Measurements from ENCODE around the gene CD48.

Gene CD48

DNA sequence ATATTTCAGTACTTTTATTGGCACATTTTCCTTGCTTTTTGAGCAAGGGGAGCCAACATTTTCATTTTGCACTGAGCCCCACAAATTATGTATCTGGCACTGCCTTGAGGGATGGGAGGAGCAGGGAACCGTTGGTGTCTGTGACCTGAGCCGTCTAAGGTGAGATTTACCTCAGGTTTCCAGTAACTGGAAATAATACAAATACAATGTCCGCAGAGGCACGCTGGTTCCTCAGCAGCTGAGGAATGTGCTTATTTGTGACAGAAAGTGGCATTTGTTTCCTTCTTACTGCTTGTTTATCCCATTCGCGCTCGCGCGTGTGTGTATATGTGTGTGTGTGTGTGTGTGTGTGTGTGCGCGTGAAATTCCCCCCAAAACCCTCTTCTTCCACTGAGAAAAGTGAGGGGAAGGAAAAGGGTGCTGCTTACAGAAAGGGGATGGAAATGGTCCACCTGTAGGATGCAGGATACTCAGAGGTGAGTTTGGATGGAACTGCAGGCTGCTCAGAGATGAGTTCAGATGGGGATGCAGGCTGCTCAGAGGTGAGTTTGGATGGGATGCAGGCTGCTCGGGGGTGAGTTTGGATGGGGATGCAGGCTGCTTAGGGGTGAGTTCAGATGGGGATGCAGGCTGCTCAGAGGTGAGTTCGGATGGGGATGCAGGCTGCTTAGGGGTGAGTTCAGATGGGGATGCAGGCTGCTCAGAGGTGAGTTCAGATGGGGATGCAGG is 34.6 kb downstream of the CD48 start:
- no peak for DNase-seq (ENCODE audit: low read depth)

DNA sequence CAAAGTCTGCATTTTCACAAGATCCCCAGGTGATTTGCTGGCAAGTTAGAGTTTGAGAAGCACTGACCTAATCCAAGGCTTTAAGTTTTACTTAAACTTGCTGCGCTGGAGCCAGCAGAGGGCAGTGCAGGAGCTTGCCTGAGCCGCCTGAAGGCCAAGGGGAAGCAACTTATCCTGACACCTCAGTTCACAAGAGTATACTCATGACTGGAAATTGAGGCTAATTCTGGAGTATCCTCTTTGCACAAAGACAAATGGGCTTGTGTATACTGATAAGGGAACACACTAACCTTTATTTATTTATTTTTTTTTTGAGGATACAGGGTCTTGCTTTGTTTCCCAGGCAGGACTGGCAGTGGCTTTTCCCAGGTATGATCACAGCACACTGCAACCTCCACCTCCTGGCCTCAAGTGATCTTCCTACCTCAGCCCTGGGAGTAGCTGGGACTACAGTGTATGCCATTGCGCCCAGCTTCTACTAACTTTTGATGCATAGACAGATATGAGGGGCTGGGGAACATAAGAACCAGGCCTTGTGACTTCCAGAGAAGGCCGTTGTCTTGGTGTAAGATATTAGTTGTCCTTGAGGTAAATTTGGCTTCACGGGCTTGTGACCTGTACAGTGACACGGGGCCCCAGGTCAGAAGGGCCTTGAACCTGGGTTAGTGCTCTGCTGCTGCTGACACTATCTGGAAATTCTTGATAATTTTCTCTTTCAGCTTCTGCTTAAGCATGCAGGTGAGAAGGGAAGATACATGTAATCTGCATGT is 35.8 kb downstream of the CD48 start:
- peak; percentile 47 for DNase-seq (ENCODE audit: low read depth)

DNA sequence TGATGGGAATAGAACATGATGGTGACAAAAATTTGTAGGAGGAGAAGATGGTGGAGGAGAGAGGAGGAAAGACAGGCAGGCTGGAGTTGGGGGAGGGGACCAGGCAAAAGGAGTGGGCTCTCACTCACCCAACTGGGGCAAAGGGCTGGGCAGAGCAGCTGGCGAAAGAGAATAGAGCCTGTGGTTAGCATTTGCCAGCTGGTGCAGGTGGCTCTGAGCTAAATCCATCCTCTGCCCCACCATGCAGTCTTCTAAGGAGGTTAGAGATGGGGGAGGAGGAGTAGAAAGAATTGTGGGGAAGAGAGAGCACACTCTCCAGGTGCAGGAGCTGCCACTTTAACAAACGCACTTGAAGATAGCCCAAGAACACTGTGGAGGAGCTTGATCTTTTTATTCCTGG is 37.2 kb downstream of the CD48 start:
- no peak for DNase-seq (ENCODE audit: low read depth)

DNA sequence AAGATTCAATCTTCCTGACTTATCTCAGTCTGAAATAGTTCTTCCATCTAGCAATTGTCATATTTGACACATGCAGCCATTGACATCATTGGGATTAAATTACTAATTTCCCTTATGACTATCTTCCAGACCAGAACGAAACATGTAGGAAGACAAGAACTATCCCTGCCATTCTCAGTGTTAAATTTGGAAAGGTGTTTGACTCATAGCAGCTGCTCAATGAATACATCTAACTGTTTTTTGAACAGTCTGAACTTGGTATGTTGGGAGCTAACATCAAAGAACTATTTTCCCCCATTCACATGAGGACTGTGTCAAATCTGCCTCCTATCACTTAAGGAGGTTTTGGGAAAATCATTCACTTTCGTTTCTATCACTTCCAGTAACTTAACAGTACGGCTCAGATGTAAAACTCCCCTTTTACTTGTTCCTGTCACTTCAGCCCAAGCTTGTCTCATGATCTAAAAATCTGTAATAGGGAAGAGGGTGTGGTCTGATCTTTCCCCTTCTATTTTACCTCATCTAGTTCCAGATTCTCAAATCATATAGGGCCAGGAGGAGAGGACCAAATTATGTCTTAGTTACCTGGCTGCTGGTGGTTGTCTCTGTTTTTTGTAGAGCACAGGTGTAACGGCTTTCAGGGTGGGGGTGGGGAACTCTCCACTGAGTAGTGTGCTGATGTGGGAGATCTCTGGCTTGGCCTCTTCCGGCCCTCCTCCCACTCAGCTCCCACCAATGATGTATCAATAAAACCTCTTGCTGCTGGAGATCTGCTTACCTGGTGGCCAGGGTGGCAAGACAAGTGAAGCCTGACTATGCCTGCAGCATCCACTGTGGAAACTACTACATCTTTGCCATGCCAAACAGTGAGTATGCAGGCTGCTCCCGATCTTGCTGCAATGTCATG is 38.6 kb downstream of the CD48 start:
- DNase-seq (ENCODE audit: low read depth) = no peak

DNA sequence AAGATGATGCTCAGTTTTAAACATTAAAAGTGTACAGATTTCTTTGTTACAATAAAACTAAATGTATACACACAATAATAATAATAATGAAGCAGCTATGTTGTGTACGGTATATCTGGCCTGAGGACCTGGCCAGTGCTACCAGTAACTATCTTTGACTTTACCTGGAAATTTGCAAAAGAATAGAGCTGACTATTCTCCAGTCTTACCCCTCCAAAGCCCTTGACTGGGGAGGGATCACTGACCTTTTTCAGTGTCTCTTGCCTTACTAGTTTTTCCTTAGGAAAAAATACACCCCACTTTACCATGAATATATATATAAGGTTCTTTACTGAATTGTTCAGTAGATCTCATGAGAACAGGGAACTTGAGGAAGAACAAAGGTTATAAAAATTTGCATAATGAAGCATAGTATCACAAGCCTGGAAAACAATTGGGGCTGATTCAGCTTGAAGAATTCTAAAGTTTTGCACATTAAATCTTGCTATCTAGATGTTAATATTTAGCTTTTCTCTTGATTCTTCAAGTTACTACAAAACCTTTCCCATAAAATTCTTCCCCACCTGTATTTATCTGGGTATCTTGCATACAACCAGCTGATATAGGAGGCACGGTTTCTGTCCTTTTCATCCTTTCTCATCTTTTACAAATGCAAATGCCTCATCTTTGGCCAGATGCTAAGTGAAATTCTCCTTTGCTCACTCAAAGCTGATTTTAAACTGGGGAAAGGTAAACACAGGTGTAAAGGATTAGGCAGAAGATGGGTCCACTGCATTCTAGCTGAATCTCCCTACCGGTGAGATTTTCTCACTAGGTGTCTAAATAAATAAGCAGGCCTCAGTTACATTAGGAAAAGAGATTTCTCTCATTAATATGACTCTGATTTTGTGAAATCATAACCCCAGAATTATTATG is 39.8 kb downstream of the CD48 start:
- DNase-seq (ENCODE audit: low read depth) = no peak

DNA sequence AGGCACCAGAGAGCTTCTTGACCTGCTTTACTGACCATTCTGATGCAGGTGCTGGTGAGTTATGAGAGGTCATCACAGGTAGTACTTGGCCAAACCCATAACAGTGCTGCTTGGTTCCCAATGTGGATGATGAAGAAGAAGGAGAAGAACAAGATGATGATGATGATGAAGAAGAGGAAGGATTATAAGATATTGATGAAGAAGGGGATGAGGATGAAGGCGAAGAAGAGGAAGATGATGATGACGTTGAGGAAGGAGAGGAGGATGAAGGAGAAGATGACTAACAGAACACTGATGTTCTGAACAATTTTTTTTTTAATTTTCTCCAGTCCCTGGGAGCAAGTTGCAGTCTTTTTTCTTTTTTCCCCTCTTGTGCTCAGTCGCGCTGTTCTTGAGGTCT is 40.9 kb downstream of the CD48 start:
- DNase-seq (ENCODE audit: low read depth) = no peak

DNA sequence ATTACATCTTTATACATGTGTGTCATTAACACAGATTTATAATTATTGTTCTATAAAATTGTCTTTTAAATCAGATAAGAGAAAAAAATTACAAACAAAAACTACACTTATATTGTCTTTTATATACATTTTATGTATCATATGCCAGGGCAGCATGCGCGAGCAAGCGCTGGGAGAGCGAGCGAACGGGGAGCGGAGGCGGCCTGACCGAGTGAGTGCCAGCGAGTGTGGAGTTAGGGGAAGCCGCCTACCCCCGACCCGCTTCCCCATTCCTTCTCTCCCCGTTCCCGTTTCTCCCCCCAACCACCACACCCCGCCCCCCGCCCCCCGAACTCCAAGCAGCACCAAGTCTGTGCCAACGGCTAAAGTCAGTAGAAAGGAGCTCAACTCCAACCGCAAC is 41.8 kb downstream of the CD48 start:
- DNase-seq (ENCODE audit: low read depth) = no peak

DNA sequence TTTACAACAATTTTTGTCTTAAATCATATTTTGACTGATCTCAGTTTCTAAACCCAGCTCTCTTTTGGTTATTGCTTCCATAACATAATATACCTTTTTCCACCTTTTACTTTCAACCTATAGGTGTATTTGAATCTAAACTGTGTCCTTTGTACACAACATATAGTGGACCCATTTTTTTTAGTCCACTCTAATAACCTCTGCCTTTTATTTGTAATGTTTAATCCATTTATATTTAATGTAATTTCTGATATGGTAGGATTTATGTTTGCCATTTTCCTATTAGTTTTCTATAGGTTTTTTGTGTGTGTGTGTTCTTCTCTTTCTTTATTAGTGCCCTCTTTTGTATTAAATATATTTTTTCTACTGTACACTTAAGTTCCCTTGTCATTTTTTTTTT is 42.3 kb downstream of the CD48 start:
- no peak for DNase-seq (ENCODE audit: low read depth)

DNA sequence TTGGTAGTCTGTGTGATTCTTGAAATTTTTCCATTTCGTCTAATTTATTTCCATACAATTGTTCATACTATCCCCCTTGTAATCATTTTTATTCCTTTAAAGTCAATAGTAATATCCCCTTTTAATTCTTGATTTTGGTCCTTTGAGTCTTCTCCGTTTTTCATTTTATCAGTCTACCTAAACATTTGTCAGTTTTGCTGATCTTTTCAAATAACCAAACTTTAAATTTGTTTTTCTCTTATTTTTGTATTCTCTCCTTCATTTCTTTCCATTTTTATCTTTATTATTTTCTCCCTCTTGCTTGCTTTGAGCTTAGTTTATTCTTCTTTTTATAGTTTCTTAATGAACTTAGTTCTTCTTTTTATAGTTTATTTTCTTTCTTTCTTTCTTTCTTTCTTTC is 43.7 kb downstream of the CD48 start:
- DNase-seq (ENCODE audit: low read depth) = no peak

DNA sequence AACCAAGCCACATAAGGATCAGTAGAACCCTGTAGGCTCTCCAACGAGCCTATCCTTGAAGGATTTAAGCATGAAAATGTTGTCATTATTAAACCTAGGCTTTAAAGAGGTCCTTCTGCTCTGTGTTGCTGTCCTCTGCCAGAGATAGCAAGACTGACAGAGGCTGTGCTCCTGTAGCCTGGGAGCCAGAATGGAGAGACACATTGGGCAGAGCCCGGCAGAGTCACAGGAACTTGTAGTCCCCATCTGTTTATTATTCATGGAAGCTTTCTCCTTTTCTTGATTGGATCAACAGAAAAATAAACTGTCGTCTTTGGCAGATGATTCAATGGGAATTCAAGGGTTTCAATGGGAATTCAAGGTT is 45.6 kb downstream of the CD48 start:
- DNase-seq (ENCODE audit: low read depth) = no peak

DNA sequence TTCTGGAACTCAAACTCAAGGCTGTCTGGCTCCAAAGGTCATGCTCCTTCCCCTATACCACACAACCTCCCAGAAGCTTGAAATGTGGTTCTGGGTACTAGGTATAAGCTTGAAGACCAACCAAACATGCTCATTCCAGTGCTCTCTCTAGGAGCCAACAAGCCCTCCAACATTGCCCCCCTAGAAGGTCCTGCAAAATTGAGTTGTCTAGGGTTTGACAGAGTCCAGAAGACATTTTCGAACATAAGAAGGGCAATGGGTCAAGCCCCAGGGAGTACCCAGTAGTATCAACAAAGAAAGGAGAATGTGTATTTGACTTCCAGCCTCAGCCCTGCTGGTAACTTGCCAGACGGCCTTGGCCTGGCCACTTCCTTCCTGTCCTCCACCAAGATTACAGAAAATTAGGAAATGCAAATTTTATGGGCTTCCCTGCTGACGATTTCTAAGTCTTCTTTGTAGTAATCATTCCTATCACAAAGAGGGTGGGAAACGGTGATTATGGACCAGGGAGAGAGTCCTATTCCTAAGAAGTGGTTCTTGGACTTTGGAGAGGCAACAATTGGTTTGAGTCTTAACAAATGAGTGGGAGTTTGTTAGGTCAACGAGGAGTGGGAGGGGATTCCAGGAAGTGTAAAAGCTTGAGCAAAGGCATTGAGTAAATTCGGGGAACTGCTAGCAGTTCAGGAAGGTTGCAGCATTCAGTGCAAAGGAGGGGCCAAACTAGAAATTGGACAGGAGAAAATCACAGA is 46.1 kb downstream of the CD48 start:
- no peak for DNase-seq (ENCODE audit: low read depth)

DNA sequence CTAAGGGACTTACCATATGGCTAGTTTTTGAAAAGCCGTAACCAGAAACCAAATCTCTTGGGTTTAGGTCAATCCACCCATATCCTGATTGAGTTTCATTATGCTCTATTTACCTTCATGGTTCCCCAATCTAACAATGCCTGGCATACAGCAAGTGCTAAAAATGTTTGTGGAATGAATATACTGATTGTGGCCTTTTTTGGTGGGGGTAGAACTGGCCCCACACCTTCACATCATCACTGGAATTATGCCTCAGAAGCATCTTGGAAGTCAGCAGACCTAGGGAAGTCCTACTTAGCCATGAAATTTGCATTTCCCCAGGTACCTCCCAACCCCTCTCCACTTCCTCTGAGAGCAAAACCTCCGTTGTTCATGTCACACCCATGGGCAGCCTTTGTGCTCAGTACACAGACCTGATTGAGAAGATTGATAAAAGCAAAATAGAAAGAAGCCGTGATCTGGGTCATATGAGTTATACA is 47.0 kb downstream of the CD48 start:
- no peak for DNase-seq (ENCODE audit: low read depth)

DNA sequence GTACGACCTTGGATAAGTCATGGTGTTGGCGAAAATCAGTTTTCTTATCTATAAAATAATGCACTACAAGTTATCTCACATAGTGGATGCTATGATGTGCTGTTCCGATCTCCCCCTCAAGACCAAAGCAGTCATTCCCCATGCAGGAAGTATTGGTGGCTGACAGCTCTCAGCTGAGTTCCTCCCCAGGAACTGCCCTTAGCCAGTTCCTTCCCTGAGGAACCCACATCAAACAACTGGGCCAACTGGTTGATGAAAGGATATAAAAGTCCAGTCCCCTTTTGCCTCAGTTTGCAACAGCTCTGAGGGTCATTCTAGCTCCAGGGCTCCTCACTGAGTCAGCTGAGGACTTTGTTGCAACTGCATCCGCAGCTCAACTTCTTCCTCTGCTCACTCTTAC is 48.7 kb downstream of the CD48 start:
- DNase-seq (ENCODE audit: low read depth) = no peak

DNA sequence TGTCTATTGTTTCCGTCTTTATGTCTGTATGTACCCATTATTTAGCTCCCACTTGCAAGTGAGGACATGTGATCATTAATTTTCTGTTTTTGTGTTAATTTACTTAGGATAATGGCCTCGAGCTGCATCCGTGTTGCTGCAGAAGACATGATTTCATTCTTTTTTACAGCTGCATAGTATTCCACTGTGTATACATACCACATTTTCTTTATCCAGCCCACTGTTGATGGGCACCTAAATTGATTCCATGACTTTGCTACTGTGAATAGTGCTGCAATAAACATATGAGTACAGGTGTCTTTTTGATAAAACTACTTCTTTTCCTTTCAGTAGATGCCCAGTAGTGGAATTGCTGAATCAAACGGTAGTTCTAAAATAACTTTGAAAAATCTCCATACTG is 52.1 kb downstream of the CD48 start:
- DNase-seq (ENCODE audit: low read depth) = no peak

DNA sequence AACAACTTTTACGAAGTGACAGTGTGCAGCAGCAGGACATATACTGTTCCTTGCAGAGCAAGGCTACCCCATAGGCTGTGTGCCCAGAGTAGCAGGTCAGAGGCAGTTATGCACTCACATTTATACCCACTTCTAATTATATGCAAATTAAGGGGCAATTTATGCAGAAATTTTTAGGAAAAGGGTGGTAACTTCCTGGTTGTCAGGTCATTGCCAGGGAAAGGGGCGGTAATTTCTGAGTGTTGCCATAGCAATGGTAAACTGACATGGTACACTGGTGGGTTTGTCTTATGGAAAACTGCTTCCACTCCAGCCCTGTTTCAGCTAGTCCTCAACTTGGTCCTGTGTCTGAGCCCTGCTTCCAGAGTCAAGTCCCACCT is 52.8 kb downstream of the CD48 start:
- DNase-seq (ENCODE audit: low read depth) = no peak

DNA sequence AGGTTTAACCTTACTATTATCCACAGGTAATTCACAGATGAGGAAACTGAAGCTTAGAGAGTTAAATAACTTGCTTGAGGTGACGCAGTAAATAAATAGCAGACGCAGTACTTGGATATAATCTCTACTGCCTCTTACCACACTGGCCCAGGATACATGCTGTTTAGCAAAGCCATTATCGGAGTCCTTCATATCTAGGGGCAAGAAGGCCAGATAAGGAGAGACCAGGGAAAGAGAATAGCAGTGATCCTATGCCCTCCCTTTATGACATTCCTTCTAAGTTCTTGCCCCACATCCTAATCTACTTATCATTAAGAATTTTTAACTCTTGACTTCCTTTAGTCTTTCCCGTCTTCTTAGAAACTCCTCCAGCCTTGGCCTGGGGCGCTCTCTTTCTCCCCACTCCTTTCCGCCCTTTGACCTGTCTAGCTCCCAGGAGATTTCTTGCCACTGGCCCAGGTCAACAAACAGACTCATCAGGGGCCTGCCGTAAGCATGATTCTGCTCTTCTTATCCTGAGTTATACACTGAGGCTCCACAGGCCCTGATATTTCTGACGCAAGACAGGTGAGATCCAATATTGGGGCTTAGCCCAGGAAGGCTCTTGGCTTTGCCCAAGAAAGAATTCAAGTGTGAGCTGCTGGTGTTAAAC is 53.3 kb downstream of the CD48 start:
- no peak for DNase-seq (ENCODE audit: low read depth)

DNA sequence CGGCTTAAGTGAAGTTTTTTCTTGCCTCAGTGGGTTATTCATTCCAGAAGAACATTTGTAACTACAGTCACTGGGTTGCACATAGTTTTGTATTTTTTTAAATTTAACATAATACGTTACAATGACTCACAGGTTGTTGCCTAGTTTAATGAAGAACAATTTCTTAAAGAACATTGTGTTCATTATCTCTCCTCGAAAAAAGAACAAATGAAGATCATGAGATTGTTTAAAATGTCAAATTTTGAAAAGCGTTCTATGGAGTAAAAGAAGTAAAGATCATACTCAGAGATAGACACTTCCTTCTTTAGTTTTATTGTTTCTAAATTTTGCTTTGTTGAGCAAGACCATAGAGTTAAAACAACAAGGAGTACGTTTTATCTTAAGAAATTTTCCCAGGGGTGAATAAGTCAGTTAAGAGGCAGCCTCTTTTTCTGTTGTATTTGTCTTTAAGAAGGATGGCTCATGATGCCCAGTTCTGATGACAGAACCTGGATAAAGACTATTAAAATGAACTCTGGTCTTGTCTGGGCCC is 54.3 kb downstream of the CD48 start:
- DNase-seq (ENCODE audit: low read depth) = no peak

DNA sequence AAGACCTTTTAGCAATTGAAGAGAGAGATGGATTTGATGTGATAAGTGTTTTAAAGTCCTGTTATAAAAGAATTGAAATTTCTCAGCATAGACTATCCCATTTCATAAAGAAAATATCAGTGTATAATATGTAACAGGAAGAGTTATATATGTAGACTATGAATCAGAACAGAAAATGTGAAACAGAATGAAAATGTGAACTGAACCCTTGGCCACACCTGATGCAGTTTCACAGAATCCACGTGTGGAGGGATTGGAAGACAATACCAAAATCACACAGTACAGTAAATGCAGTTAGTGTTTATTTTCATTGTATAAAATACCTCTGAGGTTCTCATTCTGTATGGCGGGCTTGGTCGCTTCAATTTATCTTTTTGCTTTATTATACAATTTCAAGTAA is 54.9 kb downstream of the CD48 start:
- DNase-seq (ENCODE audit: low read depth) = no peak

DNA sequence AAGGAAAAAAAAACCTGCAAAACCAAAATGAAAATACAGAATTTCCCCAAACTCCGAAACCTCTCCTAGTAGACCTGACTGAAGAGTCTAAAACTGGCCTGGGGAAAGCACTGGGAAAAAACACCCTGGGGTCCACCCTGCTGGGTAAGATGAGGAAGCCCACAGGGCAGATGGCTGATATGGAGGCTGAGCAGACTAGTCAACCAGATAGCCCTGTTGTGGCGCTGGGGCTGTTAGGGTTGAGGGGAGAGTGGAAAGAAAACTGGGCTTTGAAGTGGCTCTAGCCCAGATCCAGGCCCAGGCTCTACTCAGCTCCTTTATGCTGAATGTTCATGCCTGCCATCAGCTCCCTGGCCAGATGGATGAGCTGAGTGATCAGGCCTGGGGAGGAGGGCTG is 58.0 kb downstream of the CD48 start:
- no peak for DNase-seq (ENCODE audit: low read depth)

DNA sequence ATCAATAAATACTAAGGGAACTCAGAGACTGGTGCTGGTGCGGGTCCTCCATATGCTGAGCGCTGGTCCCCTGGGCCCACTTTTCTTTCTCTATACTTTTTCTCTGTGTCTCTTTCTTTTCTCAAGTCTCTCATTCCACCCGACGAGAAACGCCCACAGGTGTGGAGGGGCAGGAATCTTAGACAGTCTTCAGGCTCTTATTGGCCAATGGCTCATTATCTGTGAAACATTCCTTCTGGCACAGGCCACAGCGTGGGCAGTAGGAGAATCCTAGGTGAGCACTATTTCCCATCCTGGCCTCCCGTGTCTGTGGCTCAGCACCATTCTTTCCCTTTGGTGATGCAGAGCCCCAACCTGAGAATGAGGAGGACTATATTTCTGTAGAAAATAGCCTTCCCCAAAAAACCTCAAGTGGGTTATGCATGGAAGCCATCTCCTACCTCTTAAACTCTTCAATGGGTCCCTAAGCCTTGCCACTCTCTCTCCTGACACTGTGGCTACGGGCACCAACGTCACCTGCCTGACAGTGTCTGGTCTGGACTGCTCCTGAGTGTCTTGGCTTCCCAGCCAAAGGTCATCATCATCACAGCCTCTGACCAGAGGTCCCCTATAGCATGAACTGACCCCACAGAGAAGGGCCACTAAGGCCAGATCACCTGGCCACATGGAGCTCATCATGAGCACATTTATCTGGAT is 58.5 kb downstream of the CD48 start:
- no peak for DNase-seq (ENCODE audit: low read depth)
